PC-9 (cell line): ENCODE measurements around the gene PEX5. TPM values are rescaled to one million over a fixed set of nuclear protein-coding genes. Genes with fewer than 3 reads are reported as not detected.

Source experiments
- BruUV-seq: library from RNA; stranded (reverse); fragments of 400-500 nt; replicated peaks from 2 replicates; lab custom pipeline; 2021; lab: Mats Ljungman, UMichigan
- CTCF ChIA-PET: fragments of 300-600 bp; sonication (Branson Sonifier 250); formaldehyde crosslinking; loops from one replicate; lab custom pipeline; 2022; ENCODE audit warnings: antibody characterized with exemption; lab: Charles Lee
- POLR2A ChIA-PET: fragments of 300-600 bp; sonication (Branson Sonifier 250); formaldehyde crosslinking; loops from one replicate; lab custom pipeline; 2022; ENCODE audit warnings: antibody characterized with exemption; ENCODE audit not compliant: unreplicated experiment; lab: Charles Lee
- DNase-seq, 2 experiments: peaks; one replicate each; pipeline versions ENCODE4 v3.0.0 to v3.0.0-alpha.2; 2015 to 2022; ENCODE audit warnings: mixed read lengths in 1 of 2
- H2AFZ ChIP-seq: fragments of 200-600 bp; sonication (generic); 2 replicates; pipeline ENCODE4 v1.8.1; 2017; ENCODE audit warnings: antibody characterized with exemption
- H3F3A ChIP-seq: fragments of 200-600 bp; sonication (generic); 2 replicates; pipeline ENCODE4 v1.8.1; 2017; ENCODE audit warnings: antibody characterized with exemption, mild to moderate bottlenecking, low read depth; ENCODE audit not compliant: insufficient read depth
- H3K27ac ChIP-seq: fragments of 200-600 bp; sonication (generic); 2 replicates; pipeline ENCODE4 v1.6.1; 2016; ENCODE audit warnings: mixed run types
- H3K27me3 ChIP-seq: fragments of 200-600 bp; sonication (generic); 2 replicates; pipeline ENCODE4 v1.6.1; 2016; ENCODE audit warnings: low read depth, mixed run types; ENCODE audit not compliant: insufficient read depth
- H3K36me3 ChIP-seq: fragments of 200-600 bp; sonication (generic); 2 replicates; pipeline ENCODE4 v1.6.1; 2016; ENCODE audit warnings: low read depth, mixed run types
- H3K4me1 ChIP-seq: fragments of 200-600 bp; sonication (generic); replicated peaks from 2 replicates; pipeline ENCODE4 v1.6.1; 2016; ENCODE audit warnings: mixed run types; ENCODE audit not compliant: insufficient read depth
- H3K4me2 ChIP-seq: fragments of 200-600 bp; sonication (generic); 2 replicates; pipeline ENCODE4 v1.6.1; 2017; ENCODE audit warnings: mixed run types
- H3K4me3 ChIP-seq: fragments of 200-600 bp; sonication (generic); 2 replicates; pipeline ENCODE4 v1.6.1; 2016; ENCODE audit warnings: mixed run types
- H3K79me2 ChIP-seq: fragments of 200-600 bp; sonication (generic); 2 replicates; pipeline ENCODE4 v1.6.1; 2017; ENCODE audit warnings: low read depth, mixed run types
- H3K9me2 ChIP-seq: fragments of 200-600 bp; sonication (generic); 2 replicates; pipeline ENCODE4 v1.8.1; 2017; ENCODE audit warnings: mild to moderate bottlenecking; ENCODE audit not compliant: insufficient read depth
- H3K9me3 ChIP-seq: fragments of 200-600 bp; sonication (generic); 2 replicates; pipeline ENCODE4 v1.8.1; 2016; ENCODE audit warnings: low read depth; ENCODE audit not compliant: insufficient read depth
- H4K20me1 ChIP-seq: fragments of 200-600 bp; sonication (generic); 2 replicates; pipeline ENCODE4 v1.8.1; 2017; ENCODE audit not compliant: insufficient read depth
- CTCF ChIP-seq: fragments of 200-600 bp; sonication (generic); conservative IDR thresholded peaks from 2 replicates; pipeline ENCODE4 v1.6.1; 2017; ENCODE audit warnings: mixed run types, antibody characterized with exemption, mild to moderate bottlenecking, moderate library complexity
- EZH2 ChIP-seq: fragments of 200-600 bp; sonication (generic); IDR thresholded peaks from 2 replicates; pipeline ENCODE4 v1.8.0; 2017; ENCODE audit warnings: antibody characterized with exemption, low read depth
- intact Hi-C: fragments of 100-400 bp; cut with micrococcal nuclease; formaldehyde crosslinking; loops from one replicate; pipeline ENCODE4 v1.10.0; 2022; ENCODE audit not compliant: unreplicated experiment
- total RNA-seq: library from RNA; stranded (reverse); gene quantifications from 2 replicates; pipeline ENCODE4 v1.2.3, GENCODE V29; 2021

PEX5 gene
- total RNA-seq, 1 experiment from 2014 or later, result 62.1 TPM

GRCh38 chr12:7188562-7189397 lies 706 bp upstream of the PEX5 start:
- DNase-seq, result peak; percentile 64 to 86
- Histone ChIP-seq H2AFZ (peak overlapping the region; percentile 99), H3F3A (peaks cover 16% of the 10 kb centered on the region; the same call in 1 of the 2 replicates), H3K4me1 (peaks cover 23% of the 10 kb centered on the region), H3K27ac (peak overlapping the region; percentile 48), H3K4me2 (peak overlapping the region; percentile 93), H3K27me3 (no peaks in the 10 kb centered on the region; the same call in 1 of the 2 replicates), H3K79me2 (peaks cover 30% of the 10 kb centered on the region), H4K20me1 (no peaks in the 10 kb centered on the region), H3K9me3 (no peaks in the 10 kb centered on the region), H3K4me3 (peak overlapping the region; percentile 73), H3K9me2 (no peaks in the 10 kb centered on the region), H3K36me3 (peaks cover 24% of the 10 kb centered on the region; the same call in 1 of the 2 replicates)
- BruUV-seq, result TSS peak; percentile 90
- ChIA-PET POLR2A (interaction anchor here (0.6 to 0.7 kb wide), 5 partner anchors 84 to 500 kb away, joined by 3 to 6 read pairs (median 4); partner anchors contain the start of gene ZNF384), CTCF (interaction anchor here (0.6 kb wide), 3 partner anchors 26 to 852 kb away, joined by 3 to 5 read pairs (median 3); no protein-coding TSS in a partner anchor)
- intact Hi-C loops, result loop anchor here (1.0 to 5.0 kb wide), 7 partner anchors 46 to 319 kb away; partner anchors contain the start of genes ATN1, C12orf57, C1S and LPCAT3
- TF ChIP-seq EZH2 (no peak), CTCF (peak; percentile 81)

DNA sequence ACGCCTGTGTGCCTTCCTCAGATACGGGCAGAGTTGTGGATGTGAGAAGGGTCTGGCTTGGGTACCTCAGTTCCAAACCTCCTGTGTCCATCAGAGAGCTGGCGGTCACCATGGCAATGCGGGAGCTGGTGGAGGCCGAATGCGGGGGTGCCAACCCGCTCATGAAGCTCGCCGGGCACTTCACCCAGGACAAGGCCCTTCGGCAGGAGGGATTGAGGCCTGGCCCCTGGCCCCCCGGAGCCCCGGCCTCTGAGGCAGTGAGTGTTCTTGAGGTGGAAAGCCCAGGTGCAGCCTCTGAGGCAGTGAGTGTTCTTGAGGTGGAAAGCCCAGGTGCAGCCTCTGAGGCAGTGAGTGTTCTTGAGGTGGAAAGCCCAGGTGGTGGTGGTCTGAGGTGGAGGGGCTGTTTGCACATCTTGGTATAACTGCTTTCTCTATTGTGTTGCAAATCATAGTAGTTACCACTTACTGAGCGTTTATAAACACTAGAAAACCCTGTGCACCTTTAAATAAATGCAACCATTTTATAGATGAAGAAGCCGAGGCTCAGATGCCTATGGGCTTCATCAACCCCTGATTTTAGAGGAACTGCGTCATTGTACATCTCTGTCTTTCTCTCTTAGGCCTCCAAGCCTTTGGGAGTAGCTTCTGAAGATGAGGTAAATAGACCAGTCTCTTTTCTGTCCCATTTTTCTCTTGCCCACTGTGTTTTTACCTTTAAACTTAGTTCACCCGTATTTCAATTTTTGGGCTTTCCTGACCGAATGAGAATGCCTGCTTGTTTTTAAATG lies 976 bp downstream of the PEX5 start:
- Histone ChIP-seq H3K9me3 (no peaks in the 10 kb centered on the region), H3K4me1 (peaks cover 23% of the 10 kb centered on the region), H3K4me3 (peak overlapping the region; percentile 73), H3K27ac (no peak overlapping the region), H3K9me2 (no peaks in the 10 kb centered on the region), H3K79me2 (peaks cover 34% of the 10 kb centered on the region), H3K36me3 (peaks cover 38% of the 10 kb centered on the region), H3K4me2 (peak overlapping the region; percentile 81), H3K27me3 (no peaks in the 10 kb centered on the region), H2AFZ (peak overlapping the region; percentile 87), H4K20me1 (0 out of 2 replicates have a peak, but pooled peaks cover 8% of the 10 kb centered on the region), H3F3A (peaks cover 24% of the 10 kb centered on the region; the same call in 1 of the 2 replicates)
- TF ChIP-seq EZH2 (no peak), CTCF (no peak)
- ChIA-PET POLR2A (interaction anchor here (0.6 kb wide), 1 partner anchor 306 kb away, joined by 25 read pairs; no protein-coding TSS in a partner anchor), CTCF (no interaction called here)
- no TSS peak for BruUV-seq
- no peak for DNase-seq
- intact Hi-C loops, result no loop called here

DNA sequence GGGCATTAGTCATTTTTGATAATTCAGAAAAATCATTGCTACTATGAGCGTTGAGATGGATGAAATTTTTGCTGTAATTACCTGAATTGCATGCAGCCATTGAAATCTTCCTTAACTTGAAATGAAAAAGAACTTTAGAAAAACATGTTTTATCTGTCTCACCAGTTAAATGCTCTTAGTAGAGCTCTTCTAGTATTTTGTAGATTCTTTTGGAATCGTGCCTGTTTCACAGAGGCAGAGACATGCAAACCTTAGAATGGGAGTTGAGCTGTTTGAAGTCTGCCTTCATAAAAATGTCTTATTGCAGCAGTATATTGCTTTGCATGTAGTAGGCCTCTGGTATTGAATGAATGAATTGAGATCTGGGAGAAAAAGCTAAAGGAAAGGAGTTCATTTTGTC lies 4.2 kb downstream of the PEX5 start:
- TF ChIP-seq EZH2 (no peak), CTCF (no peak)
- ChIA-PET POLR2A (interaction anchor here (0.6 to 0.7 kb wide), 3 partner anchors 10 to 390 kb away, joined by 3 read pairs; no protein-coding TSS in a partner anchor), CTCF (no interaction called here)
- H3K4me2 ChIP-seq, result no peak overlapping the region
- no peaks in the 10 kb centered on the region for H3K9me3 ChIP-seq
- H3K79me2 ChIP-seq, result peaks cover 37% of the 10 kb centered on the region
- no peak overlapping the region for H3K27ac ChIP-seq
- no peaks in the 10 kb centered on the region for H3K27me3 ChIP-seq
- H3K4me3 ChIP-seq, result no peak overlapping the region
- 0 out of 2 replicates have a peak, but pooled peaks cover 11% of the 10 kb centered on the region for H4K20me1 ChIP-seq
- DNase-seq, result no peak
- H3F3A ChIP-seq, result peaks cover 16% of the 10 kb centered on the region; the same call in 1 of the 2 replicates
- H3K36me3 ChIP-seq, result peaks cover 41% of the 10 kb centered on the region
- peaks cover 14% of the 10 kb centered on the region for H3K4me1 ChIP-seq
- H3K9me2 ChIP-seq, result no peaks in the 10 kb centered on the region
- no peak overlapping the region for H2AFZ ChIP-seq
- intact Hi-C loops, result no loop called here
- BruUV-seq, result no TSS peak
